ENCODE results near the gene MED13L. TPM values are rescaled to one million over a fixed set of nuclear protein-coding genes. Genes with fewer than 3 reads are reported as not detected.

Gene MED13L
- total and polyA plus RNA-seq, 2 of the 8 experiments (the other 6 are each of a cell fraction or from before 2014, with no cell fraction given), result 15.9 to 51.7 TPM

GRCh38 chr12:116226026-116226425 lies 51.5 kb downstream of the MED13L start (continued):
- no peak for TF ChIP-seq SP4 (IDR thresholded peaks at IDR 0.05; ENCODE audit: low read length)
- no peak for TF ChIP-seq MAX (IDR thresholded peaks at IDR 0.05)
- no peak for TF ChIP-seq HDAC2 (IDR thresholded peaks at IDR 0.05; ENCODE audit: borderline replicate concordance in 1 of 2, low read depth in 2 of 2, low read length in 2 of 2)
- no peak for TF ChIP-seq SIRT6 (IDR thresholded peaks at IDR 0.05; ENCODE audit: low read length)
- no peak for TF ChIP-seq KDM1A (IDR thresholded peaks at IDR 0.05; ENCODE audit: borderline replicate concordance, low read length)
- TF ChIP-seq RBBP5 (IDR thresholded peaks at IDR 0.05; ENCODE audit: borderline replicate concordance, low read depth, low read length), result no peak
- no peak for TF ChIP-seq SP2 (IDR thresholded peaks at IDR 0.05; ENCODE audit: low read length)
